GM12892 (cell line): ENCODE measurements around the gene KAZN.

Source experiments
- POLR2A ChIP-seq: IDR thresholded peaks from 2 replicates; pipeline ENCODE4 v1.6.1; 2011; ENCODE audit warnings: low read depth, low read length, control low read depth
- POLR2AphosphoS5 ChIP-seq: IDR thresholded peaks from 2 replicates; pipeline ENCODE4 v1.6.1; 2011; ENCODE audit warnings: low read depth, low read length, control low read depth
- TAF1 ChIP-seq: IDR thresholded peaks from 2 replicates; pipeline ENCODE4 v1.6.1; 2011; ENCODE audit warnings: low read depth, mild to moderate bottlenecking, control low read depth, low read length, borderline replicate concordance

DNA sequence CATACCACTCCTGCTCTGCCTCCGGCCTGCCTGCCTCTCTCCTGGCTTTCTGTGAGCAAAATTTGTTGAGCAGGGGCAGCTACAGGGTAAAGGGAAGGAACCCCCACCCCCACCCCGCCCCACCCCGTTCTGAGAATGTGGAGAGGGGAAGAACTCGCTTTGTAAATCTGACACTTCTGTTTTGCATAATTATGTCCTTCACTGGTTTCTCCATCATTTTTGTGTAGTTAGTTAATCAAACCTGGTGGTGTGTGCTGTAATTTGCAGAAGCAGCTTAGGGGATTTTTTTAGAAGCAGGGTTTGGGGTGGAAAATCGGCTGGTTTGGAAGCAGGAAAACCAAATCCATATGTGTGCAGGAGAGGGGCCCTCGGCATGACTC, 497.0 kb downstream of the KAZN start:
- TF ChIP-seq TAF1 (no peak), POLR2A (no peak), POLR2AphosphoS5 (no peak)
